Neural crest cell (in vitro differentiated cells): ENCODE measurements around the gene MAVS. TPM values are rescaled to one million over a fixed set of nuclear protein-coding genes. Genes with fewer than 3 reads are reported as not detected.

Experiments used
- DNase-seq: peaks from one replicate; pipeline ENCODE4 v3.0.0; 2021; ENCODE audit warnings: low read depth, mixed read lengths, low spot score
- H3K27ac Mint-ChIP-seq: one replicate; pipeline ENCODE4 v1.8.0; 2021; ENCODE audit warnings: mild to moderate bottlenecking, mixed read lengths; ENCODE audit not compliant: unreplicated experiment
- H3K27me3 Mint-ChIP-seq: 2 replicates; pipeline ENCODE4 v1.8.0; 2021; ENCODE audit warnings: low read depth, mild to moderate bottlenecking, mixed read lengths
- H3K36me3 Mint-ChIP-seq: 2 replicates; pipeline ENCODE4 v1.8.0; 2021; ENCODE audit warnings: low read depth, mild to moderate bottlenecking, mixed read lengths
- H3K4me1 Mint-ChIP-seq: 2 replicates; pipeline ENCODE4 v1.8.0; 2021; ENCODE audit warnings: mixed read lengths
- H3K4me3 Mint-ChIP-seq: one replicate; pipeline ENCODE4 v1.8.0; 2021; ENCODE audit warnings: mild to moderate bottlenecking, mixed read lengths
- H3K9me3 Mint-ChIP-seq: 2 replicates; pipeline ENCODE4 v1.8.0; 2021; ENCODE audit warnings: mixed read lengths
- CTCF ChIP-seq: fragments of 200-600 bp; sonication (generic); conservative IDR thresholded peaks from 2 replicates; pipeline ENCODE4 v1.5.0; 2021; ENCODE audit warnings: antibody characterized with exemption, mild to moderate bottlenecking
- total RNA-seq: library from RNA; stranded (reverse); gene quantifications from 2 replicates; pipeline ENCODE4 v1.2.1, GENCODE V29; 2021

MAVS gene
- total RNA-seq, 1 donor from 2014 or later, result 37.2 TPM

- peak overlapping the region; percentile 83 for H3K27ac Mint-ChIP-seq
- no peaks in the 10 kb centered on the region for H3K9me3 Mint-ChIP-seq
- peak overlapping the region; percentile 53 for H3K4me3 Mint-ChIP-seq
- peaks cover 52% of the 10 kb centered on the region for H3K4me1 Mint-ChIP-seq
- no peak for TF ChIP-seq CTCF
- no peaks in the 10 kb centered on the region for H3K27me3 Mint-ChIP-seq
- no peak for DNase-seq
- peaks cover 16% of the 10 kb centered on the region for H3K36me3 Mint-ChIP-seq
Measured at GRCh38 chr20:3803289-3803688, 43.3 kb upstream of the MAVS start.

GRCh38 chr20:3803854-3804253 is 42.8 kb upstream of the MAVS start:
- Mint-ChIP-seq H3K9me3 (no peaks in the 10 kb centered on the region), H3K27ac (no peak overlapping the region), H3K4me3 (peak overlapping the region; percentile 53), H3K4me1 (peaks cover 46% of the 10 kb centered on the region), H3K36me3 (peaks cover 16% of the 10 kb centered on the region), H3K27me3 (no peaks in the 10 kb centered on the region)
- TF ChIP-seq CTCF, result no peak
- DNase-seq, result no peak

GRCh38 chr20:3804254-3804751 is 42.3 kb upstream of the MAVS start:
- Mint-ChIP-seq H3K27ac (no peak overlapping the region), H3K27me3 (no peaks in the 10 kb centered on the region), H3K9me3 (no peaks in the 10 kb centered on the region), H3K4me1 (peaks cover 42% of the 10 kb centered on the region), H3K4me3 (peak overlapping the region; percentile 9), H3K36me3 (peaks cover 16% of the 10 kb centered on the region)
- TF ChIP-seq CTCF, result no peak
- DNase-seq, result no peak

GRCh38 chr20:3804781-3805180 is 41.9 kb upstream of the MAVS start:
- no peaks in the 10 kb centered on the region for H3K27me3 Mint-ChIP-seq
- TF ChIP-seq CTCF, result no peak
- H3K36me3 Mint-ChIP-seq, result peaks cover 16% of the 10 kb centered on the region
- H3K4me3 Mint-ChIP-seq, result no peak overlapping the region
- peaks cover 37% of the 10 kb centered on the region for H3K4me1 Mint-ChIP-seq
- no peaks in the 10 kb centered on the region for H3K9me3 Mint-ChIP-seq
- no peak for DNase-seq
- H3K27ac Mint-ChIP-seq, result peak overlapping the region; percentile 58

- no peaks in the 10 kb centered on the region for H3K9me3 Mint-ChIP-seq
- no peak for TF ChIP-seq CTCF
- no peak for DNase-seq
- no peak overlapping the region for H3K4me3 Mint-ChIP-seq
- peaks cover 8% of the 10 kb centered on the region for H3K36me3 Mint-ChIP-seq
- H3K4me1 Mint-ChIP-seq, result peaks cover 31% of the 10 kb centered on the region
- H3K27ac Mint-ChIP-seq, result no peak overlapping the region
- no peaks in the 10 kb centered on the region for H3K27me3 Mint-ChIP-seq
Measured at GRCh38 chr20:3808544-3808943, 38.1 kb upstream of the MAVS start.
